ENCODE results near the gene HSPA1A. TPM values are rescaled to one million over a fixed set of nuclear protein-coding genes. Genes with fewer than 3 reads are reported as not detected.

The HSPA1A gene
- total and polyA plus RNA-seq, 12 donors, result 48.5 to 261 (median 183) TPM

DNA sequence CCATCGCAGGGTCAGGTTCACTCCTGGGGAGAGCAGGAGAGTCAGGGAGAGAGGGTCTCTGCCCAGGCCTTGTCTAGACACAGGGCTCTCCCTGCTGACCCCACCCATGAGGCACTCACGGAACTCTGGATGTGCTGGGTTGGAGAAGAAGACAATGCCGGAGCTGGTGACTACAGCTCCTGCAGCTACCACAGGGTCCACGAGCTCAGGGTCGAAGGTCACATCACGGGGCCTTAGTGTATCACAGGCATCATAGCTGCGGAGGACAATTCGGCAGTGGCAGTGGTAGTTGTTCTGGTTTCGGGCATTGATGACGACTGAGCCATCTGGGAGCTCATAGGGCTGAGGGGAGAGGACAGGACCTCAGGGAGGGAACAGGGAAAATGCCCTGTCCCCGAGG is 44.6 kb downstream of the HSPA1A start:
- no peak overlapping the region for H3K4me3 ChIP-seq
- H3K27ac ChIP-seq, result no peak overlapping the region
- 87 to 92% (median 90%) methylated on average over 10 to 11 of the region's 11 CpGs for WGBS, 4 donors
- H3K4me1 ChIP-seq (replicated peaks in 1 of 2), result peaks cover 3 to 21% of the 10 kb centered on the region in 2 donors
- no peak for TF ChIP-seq POLR2A (IDR thresholded peaks at IDR 0.05)
- TF ChIP-seq, protein P1, sequence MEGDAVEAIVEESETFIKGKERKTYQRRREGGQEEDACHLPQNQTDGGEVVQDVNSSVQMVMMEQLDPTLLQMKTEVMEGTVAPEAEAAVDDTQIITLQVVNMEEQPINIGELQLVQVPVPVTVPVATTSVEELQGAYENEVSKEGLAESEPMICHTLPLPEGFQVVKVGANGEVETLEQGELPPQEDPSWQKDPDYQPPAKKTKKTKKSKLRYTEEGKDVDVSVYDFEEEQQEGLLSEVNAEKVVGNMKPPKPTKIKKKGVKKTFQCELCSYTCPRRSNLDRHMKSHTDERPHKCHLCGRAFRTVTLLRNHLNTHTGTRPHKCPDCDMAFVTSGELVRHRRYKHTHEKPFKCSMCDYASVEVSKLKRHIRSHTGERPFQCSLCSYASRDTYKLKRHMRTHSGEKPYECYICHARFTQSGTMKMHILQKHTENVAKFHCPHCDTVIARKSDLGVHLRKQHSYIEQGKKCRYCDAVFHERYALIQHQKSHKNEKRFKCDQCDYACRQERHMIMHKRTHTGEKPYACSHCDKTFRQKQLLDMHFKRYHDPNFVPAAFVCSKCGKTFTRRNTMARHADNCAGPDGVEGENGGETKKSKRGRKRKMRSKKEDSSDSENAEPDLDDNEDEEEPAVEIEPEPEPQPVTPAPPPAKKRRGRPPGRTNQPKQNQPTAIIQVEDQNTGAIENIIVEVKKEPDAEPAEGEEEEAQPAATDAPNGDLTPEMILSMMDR (IDR thresholded peaks at IDR 0.05), result no peak
- intact Hi-C loops (cut with DNase I), result no loop called here
- no peaks in the 10 kb centered on the region for H3K27me3 ChIP-seq
- DNase-seq, result no peak
- no peaks in the 10 kb centered on the region for H3K9me3 ChIP-seq (replicated peaks in 1 of 3)
- H3K36me3 ChIP-seq (replicated peaks in 1 of 2), result peaks cover 0 to 43% of the 10 kb centered on the region in 2 donors

DNA sequence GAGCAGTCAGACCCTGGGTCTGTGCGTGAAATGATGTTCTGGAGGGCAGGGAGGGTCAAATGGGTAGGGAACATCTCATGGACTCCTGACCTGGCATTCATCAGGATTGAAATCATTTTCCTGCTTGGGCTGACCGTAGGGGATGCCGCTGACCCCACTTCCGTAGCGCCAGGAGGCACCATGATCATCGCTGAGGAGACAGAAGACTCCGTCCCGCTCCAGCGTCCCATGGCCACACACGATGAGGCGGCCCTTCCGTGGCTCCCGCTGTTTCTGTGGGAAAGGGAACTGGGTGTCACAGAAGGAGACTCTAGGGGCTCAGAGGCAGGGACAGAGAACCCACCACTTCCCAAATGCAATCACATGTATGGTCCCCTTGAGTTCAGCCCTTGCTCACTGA is 45.0 kb downstream of the HSPA1A start:
- no peak for TF ChIP-seq POLR2A (IDR thresholded peaks at IDR 0.05)
- TF ChIP-seq, protein P1 (IDR thresholded peaks at IDR 0.05), result no peak
- Histone ChIP-seq H3K4me3 (no peak overlapping the region), H3K36me3 (replicated peaks in 1 of 2) (peaks cover 0 to 43% of the 10 kb centered on the region in 2 donors), H3K27ac (no peak overlapping the region), H3K9me3 (replicated peaks in 1 of 3) (no peaks in the 10 kb centered on the region), H3K4me1 (replicated peaks in 1 of 2) (peaks cover 3 to 21% of the 10 kb centered on the region in 2 donors), H3K27me3 (no peaks in the 10 kb centered on the region)
- no peak for DNase-seq
- 85 to 100% (median 96%) methylated on average over 1 to 13 of the region's 13 CpGs for WGBS, 4 donors
- intact Hi-C loops (cut with DNase I), result no loop called here

DNA sequence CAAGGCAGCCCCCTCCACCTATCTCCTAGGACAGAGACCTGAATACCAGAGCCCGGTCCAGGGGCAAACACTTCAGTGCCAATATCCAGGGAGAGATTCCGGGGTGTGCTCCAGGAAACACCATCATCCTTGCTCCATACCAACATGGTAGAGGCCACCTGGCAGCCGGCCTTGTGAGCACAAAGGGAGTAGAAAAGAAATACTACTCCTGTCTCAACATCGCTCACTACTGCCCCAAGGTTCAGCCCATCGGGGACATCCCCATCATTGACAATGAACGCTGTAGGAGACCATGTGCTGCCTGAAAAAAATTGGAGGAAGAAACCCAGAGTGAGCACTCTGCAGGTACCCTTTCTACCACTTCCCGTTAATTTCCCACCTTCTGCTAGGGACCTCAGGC is 45.8 kb downstream of the HSPA1A start:
- WGBS, 4 donors, result 88 to 96% (median 94%) methylated on average over 7 of the region's 7 CpGs
- DNase-seq, result no peak
- no peaks in the 10 kb centered on the region for H3K9me3 ChIP-seq (replicated peaks in 1 of 3)
- H3K27ac ChIP-seq, result no peak overlapping the region
- intact Hi-C loops (cut with DNase I), result no loop called here
- H3K4me1 ChIP-seq (replicated peaks in 1 of 2), result peaks cover 3 to 21% of the 10 kb centered on the region in 2 donors
- peaks cover 0 to 43% of the 10 kb centered on the region in 2 donors for H3K36me3 ChIP-seq (replicated peaks in 1 of 2)
- no peak overlapping the region for H3K4me3 ChIP-seq
- H3K27me3 ChIP-seq, result no peaks in the 10 kb centered on the region
- TF ChIP-seq, protein P1 (IDR thresholded peaks at IDR 0.05), result no peak
- TF ChIP-seq POLR2A (IDR thresholded peaks at IDR 0.05), result no peak

DNA sequence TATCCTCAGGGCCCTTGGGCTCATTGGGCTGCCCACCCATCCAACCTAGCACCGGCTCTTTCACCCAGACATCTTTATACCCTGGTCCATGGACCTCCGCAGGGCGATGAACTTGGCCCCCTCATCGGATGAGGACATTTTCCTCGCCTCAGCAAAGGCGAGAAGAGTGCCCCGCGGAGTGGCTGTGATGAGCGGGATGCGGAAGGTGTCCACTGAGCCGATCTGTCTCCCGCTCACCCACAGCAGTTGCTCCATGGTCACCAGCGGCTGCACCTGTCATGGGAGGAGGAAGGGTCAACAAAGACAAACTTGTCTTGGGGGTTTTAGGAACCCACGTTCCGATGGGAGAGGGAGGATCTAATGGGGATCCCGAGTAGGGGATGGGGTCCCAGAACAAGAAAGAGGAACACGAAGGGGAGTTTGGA is 46.6 kb downstream of the HSPA1A start:
- Histone ChIP-seq H3K27ac (peak overlapping the region in 2 of 5 donors; percentile 71 to 96), H3K36me3 (replicated peaks in 1 of 2) (peaks cover 0 to 39% of the 10 kb centered on the region in 2 donors), H3K4me3 (peak overlapping the region; percentile 64 to 81 (median 74)), H3K4me1 (replicated peaks in 1 of 2) (peaks cover 3 to 21% of the 10 kb centered on the region in 2 donors), H3K27me3 (no peaks in the 10 kb centered on the region), H3K9me3 (replicated peaks in 1 of 3) (no peaks in the 10 kb centered on the region)
- no peak for DNase-seq
- TF ChIP-seq POLR2A (IDR thresholded peaks at IDR 0.05), result no peak
- TF ChIP-seq, protein P1 (IDR thresholded peaks at IDR 0.05), result no peak
- WGBS, 4 donors, result 41 to 49% (median 46%) methylated on average over 16 to 17 of the region's 17 CpGs
- intact Hi-C loops (cut with DNase I), result no loop called here

All from adrenal gland (tissue), 12 donors.